HEK293T (cell line): ENCODE results near the gene SETD4.

Source experiments
- CTCF ChIA-PET: fragments of 350-600 bp; formaldehyde crosslinking; extraction: SDS; loops from one replicate; lab custom pipeline; 2021; ENCODE audit warnings: antibody characterized with exemption, inconsistent platforms; lab: Yijun Ruan, JAX
- POLR2A ChIA-PET: fragments of 350-600 bp; formaldehyde crosslinking; extraction: SDS; loops from one replicate; lab custom pipeline; 2020; ENCODE audit warnings: antibody characterized with exemption, inconsistent platforms; lab: Yijun Ruan, JAX
- DNase-seq: peaks from one replicate; pipeline ENCODE4 v3.0.0; 2012; ENCODE audit warnings: mixed read lengths; ENCODE audit errors: extremely low spot score
- ARNT ChIP-seq: fragments of 450-650 bp; IDR thresholded peaks from 2 replicates; pipeline ENCODE4 v1.6.1; 2017; ENCODE audit warnings: mild to moderate bottlenecking
- BHLHE40 ChIP-seq: fragments of 450-650 bp; IDR thresholded peaks from 2 replicates; pipeline ENCODE4 v1.6.1; 2016; ENCODE audit warnings: mild to moderate bottlenecking, moderate library complexity, borderline replicate concordance
- CTBP1 ChIP-seq: fragments of 450-650 bp; IDR thresholded peaks from 2 replicates; pipeline ENCODE4 v1.6.1; 2016; ENCODE audit warnings: borderline replicate concordance
- ELF4 ChIP-seq: fragments of 450-650 bp; IDR thresholded peaks from 2 replicates; pipeline ENCODE4 v1.6.1; 2017; ENCODE audit warnings: antibody characterized with exemption
- FOXK2 ChIP-seq: fragments of 450-650 bp; IDR thresholded peaks from 2 replicates; pipeline ENCODE4 v1.6.1; 2016; ENCODE audit warnings: mild to moderate bottlenecking
- FOXM1 ChIP-seq: fragments of 450-650 bp; IDR thresholded peaks from 2 replicates; pipeline ENCODE4 v1.6.1; 2017; ENCODE audit warnings: mild to moderate bottlenecking, borderline replicate concordance
- HDGF ChIP-seq: fragments of 450-650 bp; IDR thresholded peaks from 2 replicates; pipeline ENCODE4 v1.6.1; 2017; ENCODE audit warnings: antibody characterized with exemption, borderline replicate concordance
- L3MBTL2 ChIP-seq: fragments of 450-650 bp; conservative IDR thresholded peaks from 2 replicates; pipeline ENCODE4 v1.6.1; 2016; ENCODE audit warnings: mild to moderate bottlenecking
- LEF1 ChIP-seq: fragments of 450-650 bp; IDR thresholded peaks from 2 replicates; pipeline ENCODE4 v1.6.1; 2017; ENCODE audit warnings: mild to moderate bottlenecking, borderline replicate concordance
- NFRKB ChIP-seq: fragments of 450-650 bp; IDR thresholded peaks from 2 replicates; pipeline ENCODE4 v1.6.1; 2016; ENCODE audit warnings: mild to moderate bottlenecking, moderate library complexity
- PKNOX1 ChIP-seq: fragments of 450-650 bp; IDR thresholded peaks from 2 replicates; pipeline ENCODE4 v1.6.1; 2016
- TARDBP ChIP-seq: fragments of 450-650 bp; IDR thresholded peaks from 2 replicates; pipeline ENCODE4 v1.6.1; 2016

SETD4 gene

DNA sequence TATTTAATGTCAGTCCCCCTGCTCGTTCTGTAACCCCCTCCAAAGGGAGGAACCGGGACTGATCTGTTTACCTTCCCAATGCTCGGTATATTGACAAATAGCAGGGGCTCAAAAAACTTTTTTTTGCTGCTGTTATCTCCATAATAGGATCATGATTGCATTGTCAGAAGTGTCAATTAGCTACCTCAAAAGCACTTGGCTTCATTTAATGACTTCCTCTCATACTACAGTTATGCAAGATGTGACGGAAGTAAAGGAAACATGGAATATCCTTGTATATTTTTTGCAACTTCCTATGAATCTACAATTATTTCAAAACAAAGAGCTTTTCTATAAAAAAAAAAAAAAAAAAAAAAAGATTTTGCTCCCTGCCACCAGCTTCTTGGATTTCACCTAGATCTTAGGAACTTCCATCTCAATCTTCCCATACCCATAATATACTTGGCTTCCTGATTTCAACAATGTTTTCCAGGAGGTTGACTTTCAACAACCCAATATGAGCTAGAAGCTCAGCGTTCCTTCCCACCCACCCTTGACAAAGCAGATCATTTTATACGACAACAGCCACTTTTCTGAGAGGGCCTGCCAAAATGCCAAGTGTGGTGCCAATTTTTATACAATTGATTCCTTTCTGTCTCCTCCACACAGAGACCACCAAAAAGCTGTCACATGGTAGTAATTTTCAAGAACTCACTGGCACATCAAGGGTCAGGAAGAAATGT, 71.7 kb downstream of the SETD4 start:
- POLR2A ChIA-PET: interaction anchor here (0.6 kb wide), 1 partner anchor 13 kb away, joined by 3 read pairs; no protein-coding TSS in a partner anchor
- CTCF ChIA-PET: interaction anchor here (0.6 to 0.7 kb wide), 3 partner anchors 14 to 628 kb away, joined by 3 to 8 read pairs (median 5); no protein-coding TSS in a partner anchor
- TF ChIP-seq ELF4 (no peak), FOXM1 (no peak), ARNT (no peak), HDGF (no peak), CTBP1 (no peak), L3MBTL2 (no peak), BHLHE40 (no peak), PKNOX1 (no peak), FOXK2 (no peak), TARDBP (no peak)
- no peak for DNase-seq

- POLR2A ChIA-PET: no interaction called here
- CTCF ChIA-PET: no interaction called here
These were observed 72.9 kb downstream of the SETD4 start for GRCh38 chr21:35987475-35987874.

DNA sequence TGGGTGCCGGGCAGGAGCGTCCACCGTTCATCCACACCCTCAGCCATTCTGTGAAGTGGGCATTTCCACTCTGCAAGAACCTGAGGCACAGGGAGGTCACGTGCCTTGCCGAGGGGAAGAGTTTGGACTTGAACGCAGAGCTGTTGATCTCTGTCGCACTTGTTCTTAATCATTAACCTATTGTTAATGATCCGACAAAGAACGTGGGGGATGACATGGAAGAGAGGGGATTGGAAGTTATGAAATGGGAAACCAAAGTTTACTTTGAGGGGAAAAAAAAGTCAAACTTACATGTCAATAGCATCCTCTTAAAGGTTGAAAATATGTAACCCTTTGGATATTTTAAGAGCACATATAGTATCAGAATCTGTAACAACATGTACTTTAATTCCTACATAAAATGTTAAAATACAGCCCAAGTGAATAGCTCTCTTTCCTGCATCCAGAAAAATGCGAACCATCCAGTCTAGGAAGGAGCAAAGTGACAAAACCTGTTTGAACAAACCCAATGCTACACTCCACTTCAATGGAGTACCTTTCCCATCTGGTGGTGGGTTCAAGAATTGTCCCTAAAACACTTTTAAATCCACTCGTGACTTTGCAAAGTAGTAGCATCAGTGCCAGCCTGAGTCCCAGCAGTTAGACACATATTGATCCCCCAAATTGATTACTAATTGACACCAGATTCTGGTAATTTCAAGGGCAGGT, 75.5 kb downstream of the SETD4 start:
- ChIA-PET POLR2A (no interaction called here), CTCF (no interaction called here)
- TF ChIP-seq NFRKB (no peak), FOXM1 (no peak), L3MBTL2 (no peak), TARDBP (no peak), ARNT (no peak), LEF1 (no peak)
- no peak for DNase-seq

More at GRCh38 chr21:35987475-35987874, 72.9 kb downstream of the SETD4 start:
- no peak for TF ChIP-seq BHLHE40
- no peak for DNase-seq
